ENCODE data around the gene SLC36A4. TPM values are rescaled to one million over a fixed set of nuclear protein-coding genes. Genes with fewer than 3 reads are reported as not detected.
"Not testable (repeated sequence)": the region's sequence is repeated elsewhere in the genome, so short reads cannot be mapped to it uniquely, and the experiment has no call there.

SLC36A4 gene
- total RNA-seq, 1 donor from 2014 or later = 40.4 TPM

- peaks cover 9% of the 10 kb centered on the region for H3K4me1 Mint-ChIP-seq (ENCODE audit: unreplicated experiment)
- no peak overlapping the region for H3K27ac Mint-ChIP-seq (ENCODE audit: unreplicated experiment)
- H3K36me3 Mint-ChIP-seq (ENCODE audit: low read depth, unreplicated experiment) = no peaks in the 10 kb centered on the region
- no peak overlapping the region for H3K4me3 Mint-ChIP-seq (ENCODE audit: unreplicated experiment)
- H3K9me3 Mint-ChIP-seq (ENCODE audit: unreplicated experiment) = no peaks in the 10 kb centered on the region
- no peak for TF ChIP-seq CTCF (IDR thresholded peaks at IDR 0.05; ENCODE audit: unreplicated experiment)
- no peak for DNase-seq (ENCODE audit: low spot score)
- H3K27me3 Mint-ChIP-seq (ENCODE audit: unreplicated experiment) = peaks cover 2% of the 10 kb centered on the region
Observed at GRCh38 chr11:93117565-93117964, 80.2 kb downstream of the SLC36A4 start.

DNA sequence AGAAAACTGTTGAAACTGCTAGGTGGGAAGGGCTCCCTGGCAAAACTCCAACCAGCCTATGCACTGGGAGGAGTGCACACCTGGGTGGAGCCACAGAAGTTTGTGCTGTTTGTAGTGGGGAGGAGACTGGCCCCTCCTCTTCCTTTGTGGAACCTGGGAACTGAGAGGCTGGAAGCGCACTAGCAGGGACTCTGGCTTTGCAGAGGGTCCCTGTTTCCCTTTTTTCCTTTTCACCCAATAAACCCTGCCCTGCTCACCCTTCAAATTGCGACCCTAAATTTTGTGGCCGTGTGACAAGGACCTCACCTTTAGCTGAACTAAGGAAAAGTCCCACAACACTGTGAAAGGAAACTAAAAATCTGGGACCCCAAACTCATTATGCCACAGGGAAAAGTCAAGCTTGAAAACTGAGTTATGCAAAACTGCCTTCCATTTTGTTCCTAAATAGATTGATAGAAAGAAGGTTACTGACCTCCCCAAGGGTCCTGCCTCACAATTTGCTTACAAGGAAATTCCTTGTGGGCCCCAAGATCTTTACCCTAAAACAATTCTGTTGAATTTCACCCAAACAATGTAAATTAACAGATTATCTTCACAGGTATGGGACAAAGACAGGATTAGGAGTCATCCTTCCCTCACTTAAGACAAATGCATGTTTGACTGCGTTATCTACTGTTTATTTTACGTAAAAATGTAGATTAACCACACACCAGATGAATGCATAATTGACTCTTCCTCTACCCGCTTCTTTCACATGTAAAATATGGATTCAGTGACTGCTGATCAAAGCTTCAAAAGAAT is 81.0 kb downstream of the SLC36A4 start:
- Mint-ChIP-seq H3K27ac (ENCODE audit: unreplicated experiment) (no peak overlapping the region), H3K36me3 (ENCODE audit: low read depth, unreplicated experiment) (no peaks in the 10 kb centered on the region), H3K4me3 (ENCODE audit: unreplicated experiment) (no peak overlapping the region), H3K27me3 (ENCODE audit: unreplicated experiment) (peaks cover 2% of the 10 kb centered on the region), H3K9me3 (ENCODE audit: unreplicated experiment) (no peaks in the 10 kb centered on the region), H3K4me1 (ENCODE audit: unreplicated experiment) (peaks cover 11% of the 10 kb centered on the region)
- no peak for DNase-seq (ENCODE audit: low spot score)
- no peak for TF ChIP-seq CTCF (IDR thresholded peaks at IDR 0.05; ENCODE audit: unreplicated experiment)

- Mint-ChIP-seq H3K4me3 (ENCODE audit: unreplicated experiment) (no peak overlapping the region), H3K36me3 (ENCODE audit: low read depth, unreplicated experiment) (no peaks in the 10 kb centered on the region), H3K4me1 (ENCODE audit: unreplicated experiment) (peaks cover 17% of the 10 kb centered on the region), H3K27me3 (ENCODE audit: unreplicated experiment) (peaks cover 3% of the 10 kb centered on the region), H3K27ac (ENCODE audit: unreplicated experiment) (no peak overlapping the region), H3K9me3 (ENCODE audit: unreplicated experiment) (no peaks in the 10 kb centered on the region)
- DNase-seq (ENCODE audit: low spot score) = no peak
- no peak for TF ChIP-seq CTCF (IDR thresholded peaks at IDR 0.05; ENCODE audit: unreplicated experiment)
Observed at GRCh38 chr11:93114304-93114703, 83.5 kb downstream of the SLC36A4 start.

DNA sequence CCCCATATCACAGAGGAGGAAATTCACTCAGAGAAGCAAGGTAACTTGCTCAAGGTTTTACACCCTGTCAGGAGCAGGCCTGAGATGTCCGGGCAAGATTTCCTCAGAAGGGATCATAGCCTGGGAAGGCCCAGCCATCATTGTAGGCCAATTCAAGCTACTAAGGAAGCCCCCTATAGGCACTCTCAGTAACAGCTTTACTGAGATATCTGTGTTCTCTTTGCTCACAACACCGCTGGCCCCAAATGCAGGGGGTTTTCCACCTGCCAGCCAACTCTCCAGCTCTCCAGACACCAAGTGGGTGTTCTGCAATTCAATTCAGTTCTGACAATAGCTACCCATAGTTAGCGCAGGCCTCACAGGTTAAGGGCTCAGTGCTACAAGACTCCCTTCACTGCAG is 84.0 kb downstream of the SLC36A4 start:
- H3K27me3 Mint-ChIP-seq (ENCODE audit: unreplicated experiment) = peaks cover 3% of the 10 kb centered on the region
- no peak overlapping the region for H3K27ac Mint-ChIP-seq (ENCODE audit: unreplicated experiment)
- peaks cover 17% of the 10 kb centered on the region for H3K4me1 Mint-ChIP-seq (ENCODE audit: unreplicated experiment)
- no peak overlapping the region for H3K4me3 Mint-ChIP-seq (ENCODE audit: unreplicated experiment)
- no peak for TF ChIP-seq CTCF (IDR thresholded peaks at IDR 0.05; ENCODE audit: unreplicated experiment)
- DNase-seq (ENCODE audit: low spot score) = no peak
- H3K9me3 Mint-ChIP-seq (ENCODE audit: unreplicated experiment) = no peaks in the 10 kb centered on the region
- no peaks in the 10 kb centered on the region for H3K36me3 Mint-ChIP-seq (ENCODE audit: low read depth, unreplicated experiment)

DNA sequence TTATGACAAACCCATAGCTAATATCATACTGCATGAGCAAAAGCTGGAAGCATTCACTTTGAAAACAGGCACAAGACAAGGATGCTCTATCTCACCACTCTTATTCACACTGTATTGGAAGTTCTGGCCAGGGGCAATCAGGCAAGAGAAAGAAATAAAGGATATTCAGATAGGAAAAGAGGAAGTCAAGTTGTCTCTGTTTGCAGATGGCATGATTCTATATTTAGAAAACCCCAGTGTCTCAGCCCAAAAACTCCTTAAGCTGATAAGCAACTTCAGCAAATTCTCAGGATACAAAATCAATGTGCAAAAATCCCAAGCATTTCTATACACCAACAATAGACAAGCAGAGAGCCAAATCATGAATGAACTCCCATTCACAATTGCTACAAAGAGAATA is 86.6 kb downstream of the SLC36A4 start:
- not testable (repeated sequence) for H3K9me3 Mint-ChIP-seq (ENCODE audit: unreplicated experiment); H3K27ac Mint-ChIP-seq (ENCODE audit: unreplicated experiment); H3K27me3 Mint-ChIP-seq (ENCODE audit: unreplicated experiment); H3K36me3 Mint-ChIP-seq (ENCODE audit: low read depth, unreplicated experiment); H3K4me3 Mint-ChIP-seq (ENCODE audit: unreplicated experiment); DNase-seq (ENCODE audit: low spot score)
- H3K4me1 Mint-ChIP-seq (ENCODE audit: unreplicated experiment) = peaks cover 10% of the 10 kb centered on the region
